IMR-90 (cell line): Measurements from ENCODE around the gene APMAP. TPM values are rescaled to one million over a fixed set of nuclear protein-coding genes. Genes with fewer than 3 reads are reported as not detected.

ENCODE experiments used
- ATAC-seq: fragments of 200-7000 bp; cut with Tn5 transposase; 2 replicates; pipeline ENCODE4 v1.9.1; 2020; ENCODE audit warnings: low read depth, mild to moderate bottlenecking, moderate library complexity
- BruUV-seq: library from RNA; stranded (reverse); fragments of 400-500 nt; replicated peaks from 2 replicates; lab custom pipeline; 2021; lab: Mats Ljungman, UMichigan
- CTCF ChIA-PET: fragments of 300-600 bp; formaldehyde crosslinking; extraction: SDS; loops from one replicate; lab custom pipeline; 2021; ENCODE audit warnings: antibody characterized with exemption; lab: Yijun Ruan, JAX
- POLR2A ChIA-PET: fragments of 300-600 bp; sonication (Branson Sonifier 250); formaldehyde crosslinking; loops from one replicate; lab custom pipeline; 2022; ENCODE audit warnings: antibody characterized with exemption; ENCODE audit not compliant: unreplicated experiment; lab: Charles Lee
- DNase-seq: peaks from one replicate; pipeline ENCODE4 v3.0.0; 2013
- H2AFZ ChIP-seq: replicated peaks from 2 replicates; pipeline ENCODE3; 2013; ENCODE audit warnings: low read length, mild to moderate bottlenecking; ENCODE audit not compliant: poor library complexity
- H2AK5ac ChIP-seq: 2 replicates; pipeline ENCODE4 v1.6.1; 2013; ENCODE audit warnings: low read depth, low read length, inconsistent platforms
- H2AK9ac ChIP-seq: replicated peaks from 2 replicates; pipeline ENCODE3; 2013; ENCODE audit warnings: mild to moderate bottlenecking, low read depth, low read length, moderate library complexity; ENCODE audit not compliant: poor library complexity
- H2BK120ac ChIP-seq: 2 replicates; pipeline ENCODE4 v1.6.1; 2013; ENCODE audit warnings: low read depth, low read length, inconsistent platforms
- H2BK15ac ChIP-seq: 3 replicates; pipeline ENCODE4 v1.6.1; 2013; ENCODE audit warnings: low read depth, low read length, inconsistent platforms
- H2BK20ac ChIP-seq: 2 replicates; pipeline ENCODE4 v1.6.1; 2013; ENCODE audit warnings: low read depth, mild to moderate bottlenecking, inconsistent platforms, low read length, moderate library complexity
- H2BK5ac ChIP-seq: 2 replicates; pipeline ENCODE4 v1.6.1; 2013; ENCODE audit warnings: mild to moderate bottlenecking, low read depth, low read length, inconsistent platforms; ENCODE audit not compliant: poor library complexity, severe bottlenecking
- H3K14ac ChIP-seq: replicated peaks from 2 replicates; pipeline ENCODE4 v1.6.1; 2013; ENCODE audit warnings: low read depth, low read length, inconsistent platforms
- H3K18ac ChIP-seq: 2 replicates; pipeline ENCODE4 v1.6.1; 2013; ENCODE audit warnings: low read depth, low read length, control low read depth
- H3K23ac ChIP-seq: 2 replicates; pipeline ENCODE4 v1.6.1; 2013; ENCODE audit warnings: low read depth, low read length, inconsistent platforms
- H3K27ac ChIP-seq: 2 replicates; pipeline ENCODE4 v1.5.1; 2013; ENCODE audit warnings: mild to moderate bottlenecking, control low read depth, low read length; ENCODE audit not compliant: insufficient read depth
- H3K27me3 ChIP-seq: 2 replicates; pipeline ENCODE4 v1.6.1; 2013; ENCODE audit warnings: low read length; ENCODE audit not compliant: control insufficient read depth, insufficient read depth
- H3K36me3 ChIP-seq: 2 replicates; pipeline ENCODE4 v1.6.1; 2013; ENCODE audit warnings: low read length, mixed read lengths; ENCODE audit not compliant: control insufficient read depth, insufficient read depth
- H3K4ac ChIP-seq: 2 replicates; pipeline ENCODE4 v1.6.1; 2013; ENCODE audit warnings: low read depth, low read length, inconsistent platforms
- H3K4me1 ChIP-seq: 2 replicates; pipeline ENCODE4 v1.6.1; 2013; ENCODE audit warnings: low read length, mixed read lengths; ENCODE audit not compliant: control insufficient read depth, insufficient read depth
- H3K4me2 ChIP-seq: 2 replicates; pipeline ENCODE4 v1.6.1; 2013; ENCODE audit warnings: low read depth, mild to moderate bottlenecking, control low read depth, low read length, moderate library complexity
- H3K4me3 ChIP-seq: 2 replicates; pipeline ENCODE4 v1.5.1; 2013; ENCODE audit warnings: low read depth, mild to moderate bottlenecking, control low read depth, low read length, moderate library complexity; ENCODE audit not compliant: insufficient read depth
- H3K56ac ChIP-seq: 2 replicates; pipeline ENCODE4 v1.6.1; 2013; ENCODE audit warnings: low read length, inconsistent platforms; ENCODE audit not compliant: insufficient read depth; ENCODE audit errors: extremely low read depth
- H3K79me1 ChIP-seq, 2 experiments: 2 replicates each; pipeline ENCODE4 v1.6.1; 2013; ENCODE audit warnings: low read length in 2 of 2, inconsistent platforms in 1 of 2, low read depth in 1 of 2
- H3K9ac ChIP-seq: 2 replicates; pipeline ENCODE4 v1.6.1; 2013; ENCODE audit warnings: low read depth, low read length, control low read depth
- H3K9me1 ChIP-seq: 2 replicates; pipeline ENCODE4 v1.6.1; 2013; ENCODE audit warnings: low read length, inconsistent platforms; ENCODE audit not compliant: insufficient read depth
- H3K9me3 ChIP-seq: 2 replicates; pipeline ENCODE4 v1.6.1; 2013; ENCODE audit warnings: low read length; ENCODE audit not compliant: control insufficient read depth, insufficient read depth
- H4K20me1 ChIP-seq: 2 replicates; pipeline ENCODE4 v1.6.1; 2013; ENCODE audit warnings: low read length, inconsistent platforms; ENCODE audit not compliant: insufficient read depth
- H4K5ac ChIP-seq: 2 replicates; pipeline ENCODE4 v1.6.1; 2013; ENCODE audit warnings: mild to moderate bottlenecking, low read depth, low read length, control low read depth
- H4K8ac ChIP-seq, 2 experiments: 2 replicates each; pipeline ENCODE4 v1.6.1; 2013; ENCODE audit warnings: low read depth in 2 of 2, low read length in 2 of 2, control low read depth in 1 of 2, inconsistent platforms in 1 of 2
- H4K91ac ChIP-seq: 2 replicates; pipeline ENCODE4 v1.6.1; 2013; ENCODE audit warnings: low read depth, low read length, inconsistent platforms; ENCODE audit not compliant: insufficient read depth
- BHLHE40 ChIP-seq: fragments of 150-350 bp; IDR thresholded peaks from 2 replicates; pipeline ENCODE4 v1.6.1; 2016; ENCODE audit warnings: mild to moderate bottlenecking, low read depth, low read length
- CEBPB ChIP-seq: IDR thresholded peaks from 2 replicates; pipeline ENCODE4 v1.6.1; 2012; ENCODE audit warnings: low read depth, low read length, improper control_type of control experiment
- CHD1 ChIP-seq: IDR thresholded peaks from 2 replicates; pipeline ENCODE4 v1.6.1; 2012; ENCODE audit warnings: low read depth, low read length, improper control_type of control experiment
- FOS ChIP-seq: fragments of 150-350 bp; IDR thresholded peaks from 2 replicates; pipeline ENCODE4 v1.6.1; 2016; ENCODE audit warnings: low read depth, low read length
- MAFK ChIP-seq: IDR thresholded peaks from 2 replicates; pipeline ENCODE4 v1.6.1; 2012; ENCODE audit warnings: low read depth, low read length, improper control_type of control experiment
- MAZ ChIP-seq: IDR thresholded peaks from 2 replicates; pipeline ENCODE4 v1.6.1; 2012; ENCODE audit warnings: low read depth, mild to moderate bottlenecking, low read length, improper control_type of control experiment, moderate library complexity, borderline replicate concordance
- MXI1 ChIP-seq: IDR thresholded peaks from 2 replicates; pipeline ENCODE4 v1.6.1; 2012; ENCODE audit warnings: low read depth, mild to moderate bottlenecking, low read length, moderate library complexity, borderline replicate concordance
- NFE2L2 ChIP-seq: fragments of 150-350 bp; IDR thresholded peaks from 2 replicates; pipeline ENCODE4 v1.6.1; 2016; ENCODE audit warnings: low read depth, mild to moderate bottlenecking, low read length
- POLR2A ChIP-seq: IDR thresholded peaks from 2 replicates; pipeline ENCODE4 v1.6.1; 2012; ENCODE audit warnings: mild to moderate bottlenecking, low read depth, low read length
- RAD21 ChIP-seq: IDR thresholded peaks from 2 replicates; pipeline ENCODE4 v1.6.1; 2012; ENCODE audit warnings: low read length, improper control_type of control experiment
- RCOR1 ChIP-seq: IDR thresholded peaks from 2 replicates; pipeline ENCODE4 v1.6.1; 2012; ENCODE audit warnings: mild to moderate bottlenecking, low read length, improper control_type of control experiment; ENCODE audit not compliant: insufficient replicate concordance
- RFX5 ChIP-seq: IDR thresholded peaks from 2 replicates; pipeline ENCODE4 v1.8.0; 2012; ENCODE audit warnings: low read depth, mild to moderate bottlenecking, low read length, moderate library complexity
- SMC3 ChIP-seq: fragments of 150-350 bp; IDR thresholded peaks from 2 replicates; pipeline ENCODE4 v1.6.1; 2016; ENCODE audit warnings: low read depth, mild to moderate bottlenecking, antibody characterized with exemption, low read length, moderate library complexity
- USF2 ChIP-seq: fragments of 150-350 bp; IDR thresholded peaks from 2 replicates; pipeline ENCODE4 v1.6.1; 2017; ENCODE audit warnings: mild to moderate bottlenecking, antibody characterized with exemption, low read length, low read depth
- WGBS, 2 experiments: methylation state at CpG; one replicate each; pipeline versions ENCODE4 v1.1.5 to v1.1.7; 2013; ENCODE audit warnings: missing lambda C conversion rate in 2 of 2; ENCODE audit not compliant: insufficient read length in 1 of 2; ENCODE audit errors: extremely low coverage in 2 of 2; 5-methylcytosine and 5-hydroxymethylcytosine counted together
- dilution Hi-C: fragments of 300-500 bp; cut with HindIII; formaldehyde crosslinking; loops from one replicate; pipeline ENCODE4 v1.14.3; 2018; ENCODE audit warnings: low sequenced_read_pairs; ENCODE audit not compliant: unreplicated experiment
- in situ Hi-C: fragments of 300-500 bp; cut with MboI; formaldehyde crosslinking; loops from 3 replicates; pipeline ENCODE4 v1.14.3; 2019; ENCODE audit warnings: low sequenced_read_pairs, inconsistent platforms, mixed read lengths
- intact Hi-C: fragments of 100-400 bp; cut with micrococcal nuclease; formaldehyde crosslinking; loops from 2 replicates; pipeline ENCODE4 v1.10.0; 2022
- polyA plus RNA-seq, 3 experiments: library from polyadenylated mRNA; depleted of rRNA; stranded (reverse); fragments of >200 nt; gene quantifications; 2 replicates each; pipeline ENCODE4 v1.2.3, GENCODE V29; 2012; ENCODE audit warnings: low replicate concordance in 1 of 3
- total RNA-seq: library from RNA; depleted of rRNA; stranded (reverse); fragments of >200 nt; gene quantifications from 2 replicates; pipeline ENCODE4 v1.2.3, GENCODE V29; 2012
- TF ChIP-seq, protein P1 (sequence below): fragments of 150-350 bp; IDR thresholded peaks from 2 replicates; pipeline ENCODE4 v1.6.1; 2016; ENCODE audit warnings: low read depth, mild to moderate bottlenecking, low read length, moderate library complexity, borderline replicate concordance
- TF ChIP-seq, protein P2 (sequence below): conservative IDR thresholded peaks from 2 replicates; pipeline ENCODE4 v1.5.1; 2012; ENCODE audit warnings: mild to moderate bottlenecking, low read depth, low read length, improper control_type of control experiment

Gene APMAP
- total and polyA plus RNA-seq, 2 of the 4 experiments (the other 2 are of a cell fraction): 67.2 to 88.8 TPM

DNA sequence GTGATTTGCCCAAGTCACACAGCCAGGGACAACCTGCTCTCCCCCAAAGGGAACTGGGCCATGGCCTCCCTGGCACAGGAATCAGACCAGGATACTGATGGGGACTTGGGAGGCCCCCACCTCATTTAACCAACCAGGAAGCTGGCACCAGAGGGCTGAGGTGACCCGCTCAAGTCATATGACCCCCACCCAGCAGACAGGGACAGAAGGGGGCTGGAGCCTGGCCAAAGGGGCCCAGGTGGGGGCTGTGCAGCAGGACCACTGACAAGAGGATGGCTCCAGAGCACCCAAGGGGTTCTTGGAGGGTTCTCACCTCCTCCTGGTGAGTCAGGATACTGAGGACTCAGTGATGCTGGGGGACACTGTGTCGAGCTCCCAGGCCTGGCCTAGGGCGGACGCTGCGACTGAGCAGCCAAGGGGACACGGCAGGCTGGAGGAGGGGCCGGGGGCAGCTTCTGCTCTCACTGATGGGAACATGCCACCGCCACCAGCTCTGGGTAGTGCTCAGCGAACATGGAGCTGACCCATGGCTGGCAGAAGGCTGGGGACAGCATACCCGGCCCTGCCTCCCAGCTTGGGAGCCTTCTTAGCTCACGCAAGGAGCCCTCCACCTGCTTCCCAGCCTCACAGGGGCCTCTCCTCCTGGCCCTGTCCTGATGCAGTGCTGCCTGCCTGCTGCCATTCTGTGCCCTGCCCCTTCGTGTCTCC lies 42.3 kb downstream of the APMAP start:
- H3K27me3 ChIP-seq: peaks cover 2% of the 10 kb centered on the region; the same call in 1 of the 2 replicates
- no TSS peak for BruUV-seq
- H4K20me1 ChIP-seq: no peaks in the 10 kb centered on the region; the same call in 1 of the 2 replicates
- no peak overlapping the region for H2AK9ac ChIP-seq
- in situ Hi-C loops: no loop called here
- no peaks in the 10 kb centered on the region for H3K36me3 ChIP-seq
- no peak overlapping the region for H3K9ac ChIP-seq
- H3K56ac ChIP-seq: no peak overlapping the region
- H2BK5ac ChIP-seq: no peak overlapping the region
- no peak overlapping the region for H3K4ac ChIP-seq
- H3K14ac ChIP-seq: no peak overlapping the region
- 82% methylated on average over 3 of the region's 12 CpGs; no CpG with 5 or more reads in 1 of the 2 experiments for WGBS, 2 experiments
- H3K23ac ChIP-seq: no peak overlapping the region
- H4K5ac ChIP-seq: no peak overlapping the region
- H3K27ac ChIP-seq: no peak overlapping the region
- no peak overlapping the region for H3K18ac ChIP-seq
- H3K4me3 ChIP-seq: no peak overlapping the region
- no peak overlapping the region for H2AK5ac ChIP-seq
- H3K9me3 ChIP-seq: no peaks in the 10 kb centered on the region
- no peak overlapping the region for H4K8ac ChIP-seq
- H2AFZ ChIP-seq: no peak overlapping the region
- H4K91ac ChIP-seq: no peak overlapping the region
- intact Hi-C loops: no loop called here
- H2BK15ac ChIP-seq: no peak overlapping the region
- H3K4me2 ChIP-seq: no peak overlapping the region
- TF ChIP-seq RAD21 (no peak), NFE2L2 (no peak), RCOR1 (no peak), POLR2A (no peak), SMC3 (no peak), MAZ (no peak), RFX5 (no peak), CEBPB (no peak), BHLHE40 (no peak), MXI1 (no peak), CHD1 (no peak), MAFK (no peak), FOS (no peak), USF2 (no peak)
- TF ChIP-seq, protein P1, sequence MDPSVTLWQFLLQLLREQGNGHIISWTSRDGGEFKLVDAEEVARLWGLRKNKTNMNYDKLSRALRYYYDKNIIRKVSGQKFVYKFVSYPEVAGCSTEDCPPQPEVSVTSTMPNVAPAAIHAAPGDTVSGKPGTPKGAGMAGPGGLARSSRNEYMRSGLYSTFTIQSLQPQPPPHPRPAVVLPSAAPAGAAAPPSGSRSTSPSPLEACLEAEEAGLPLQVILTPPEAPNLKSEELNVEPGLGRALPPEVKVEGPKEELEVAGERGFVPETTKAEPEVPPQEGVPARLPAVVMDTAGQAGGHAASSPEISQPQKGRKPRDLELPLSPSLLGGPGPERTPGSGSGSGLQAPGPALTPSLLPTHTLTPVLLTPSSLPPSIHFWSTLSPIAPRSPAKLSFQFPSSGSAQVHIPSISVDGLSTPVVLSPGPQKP: no peak
- TF ChIP-seq, protein P2, sequence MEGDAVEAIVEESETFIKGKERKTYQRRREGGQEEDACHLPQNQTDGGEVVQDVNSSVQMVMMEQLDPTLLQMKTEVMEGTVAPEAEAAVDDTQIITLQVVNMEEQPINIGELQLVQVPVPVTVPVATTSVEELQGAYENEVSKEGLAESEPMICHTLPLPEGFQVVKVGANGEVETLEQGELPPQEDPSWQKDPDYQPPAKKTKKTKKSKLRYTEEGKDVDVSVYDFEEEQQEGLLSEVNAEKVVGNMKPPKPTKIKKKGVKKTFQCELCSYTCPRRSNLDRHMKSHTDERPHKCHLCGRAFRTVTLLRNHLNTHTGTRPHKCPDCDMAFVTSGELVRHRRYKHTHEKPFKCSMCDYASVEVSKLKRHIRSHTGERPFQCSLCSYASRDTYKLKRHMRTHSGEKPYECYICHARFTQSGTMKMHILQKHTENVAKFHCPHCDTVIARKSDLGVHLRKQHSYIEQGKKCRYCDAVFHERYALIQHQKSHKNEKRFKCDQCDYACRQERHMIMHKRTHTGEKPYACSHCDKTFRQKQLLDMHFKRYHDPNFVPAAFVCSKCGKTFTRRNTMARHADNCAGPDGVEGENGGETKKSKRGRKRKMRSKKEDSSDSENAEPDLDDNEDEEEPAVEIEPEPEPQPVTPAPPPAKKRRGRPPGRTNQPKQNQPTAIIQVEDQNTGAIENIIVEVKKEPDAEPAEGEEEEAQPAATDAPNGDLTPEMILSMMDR: no peak
- no peak overlapping the region for H2BK120ac ChIP-seq
- H3K9me1 ChIP-seq: no peaks in the 10 kb centered on the region
- dilution Hi-C loops: no loop called here
- H3K79me1 ChIP-seq: no peaks in the 10 kb centered on the region
- DNase-seq (no peak), ATAC-seq (no peak)
- CTCF ChIA-PET: no interaction called here
- H2BK20ac ChIP-seq: no peak overlapping the region
- POLR2A ChIA-PET: no interaction called here
- no peaks in the 10 kb centered on the region for H3K4me1 ChIP-seq
